NCI-H524 treated with DMSO at 0.1 percent for 48 hours (cell line): ENCODE measurements around the gene CENPO.

Source experiments
- DNase-seq: peaks from one replicate; lab custom pipeline; 2025; lab: John Stamatoyannopoulos, UW

Gene CENPO

DNA sequence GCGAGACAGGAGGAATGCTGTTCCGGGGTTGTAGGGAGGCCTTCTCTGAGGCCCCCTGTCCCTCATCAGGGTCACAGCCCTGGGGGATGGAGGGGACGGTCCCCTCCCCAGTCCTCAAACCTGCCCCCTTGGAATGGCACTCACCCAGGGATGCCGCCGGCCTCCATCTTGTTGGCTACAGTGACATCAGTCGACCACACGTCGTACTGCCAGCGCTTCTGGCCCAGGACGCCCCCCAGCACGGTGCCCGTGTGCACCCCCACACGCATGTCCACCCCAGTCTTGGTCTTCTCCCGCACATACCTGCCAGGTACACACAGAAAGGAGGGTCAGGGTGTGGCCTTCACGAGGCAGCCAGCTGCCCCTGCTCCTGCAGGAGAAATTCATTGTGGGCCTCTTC lies 46.5 kb downstream of the CENPO start:
- DNase-seq, result no peak

DNA sequence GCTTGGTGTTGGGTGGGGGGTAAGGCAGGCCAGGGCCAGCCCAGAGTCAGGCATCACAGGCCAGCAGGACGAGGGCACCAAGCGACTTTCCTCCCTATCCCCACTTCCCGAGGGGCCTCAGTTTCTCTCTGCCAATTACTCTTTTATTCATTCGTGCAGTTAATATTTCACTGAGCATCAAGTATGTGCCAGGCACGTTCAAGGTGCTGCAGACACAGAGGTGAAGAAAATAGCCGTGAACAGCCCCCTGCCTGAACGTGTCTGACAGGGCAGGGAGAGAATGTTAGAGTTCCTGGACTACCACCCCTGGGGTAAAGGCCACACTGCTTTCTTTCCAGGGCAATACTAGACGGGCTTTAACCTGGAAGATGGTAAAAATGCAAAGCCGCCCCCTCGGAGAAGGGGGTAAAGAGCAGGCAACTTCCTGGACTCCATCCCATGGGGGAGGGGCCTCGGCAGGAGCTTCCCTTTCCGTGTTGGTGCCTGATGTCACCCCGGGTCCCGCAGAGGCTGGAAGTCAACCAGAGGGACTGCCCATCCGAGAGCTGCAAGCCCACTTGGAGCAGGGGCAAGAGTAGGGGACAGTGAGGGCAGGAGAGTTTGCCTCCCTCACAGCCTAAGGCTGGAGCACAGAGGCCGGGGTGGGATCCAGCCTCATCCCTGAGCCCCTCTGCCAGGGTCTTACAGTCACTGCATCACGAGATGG lies 47.1 kb downstream of the CENPO start:
- DNase-seq, result no peak

DNA sequence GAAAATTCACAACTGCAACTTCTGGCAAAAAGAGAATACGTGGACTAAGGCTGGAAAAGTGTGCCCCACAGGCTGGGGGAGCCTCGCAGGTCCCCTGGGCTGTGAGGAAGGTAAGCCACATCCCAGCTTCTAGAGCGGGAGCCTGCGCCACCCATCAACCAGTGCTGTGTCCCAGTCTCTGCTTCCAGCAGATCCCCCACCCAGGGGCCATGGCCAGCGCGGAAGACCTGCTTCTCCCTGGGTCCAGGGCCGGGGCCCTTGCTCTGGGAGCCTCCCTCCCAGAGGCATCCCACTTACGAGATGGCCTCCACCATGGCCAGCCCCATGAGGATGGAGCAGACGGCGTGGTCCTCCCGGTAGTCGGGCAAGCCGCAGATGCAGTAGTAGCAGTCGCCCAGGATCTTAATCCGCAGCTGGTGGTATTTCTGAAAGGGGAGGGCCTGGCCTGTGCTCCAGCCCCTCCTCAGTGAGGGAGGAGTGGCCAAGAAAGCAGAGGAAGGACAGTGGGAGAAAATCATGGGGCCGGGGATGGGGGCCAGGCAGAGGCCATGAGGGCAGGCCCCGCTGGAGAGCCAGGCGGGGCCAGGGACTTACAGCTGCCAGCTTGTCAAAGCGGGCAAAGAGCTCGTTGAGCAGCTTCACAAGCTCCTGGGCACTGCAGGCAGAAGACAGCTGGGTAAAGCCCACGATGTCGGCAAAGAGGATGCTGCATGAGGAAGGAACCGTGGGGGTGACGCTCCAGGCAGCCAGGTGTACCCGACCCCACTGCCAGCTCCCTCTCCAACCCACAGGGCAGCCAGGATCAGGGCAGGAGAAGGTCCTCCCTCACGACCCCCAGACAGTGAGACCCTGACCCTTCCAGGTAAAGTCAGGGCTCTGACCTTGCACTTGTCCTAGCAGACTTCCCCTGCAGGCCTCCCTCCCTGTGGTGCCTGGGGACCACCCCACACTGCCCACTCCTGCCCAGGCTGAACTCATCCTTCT lies 48.0 kb downstream of the CENPO start:
- no peak for DNase-seq

DNA sequence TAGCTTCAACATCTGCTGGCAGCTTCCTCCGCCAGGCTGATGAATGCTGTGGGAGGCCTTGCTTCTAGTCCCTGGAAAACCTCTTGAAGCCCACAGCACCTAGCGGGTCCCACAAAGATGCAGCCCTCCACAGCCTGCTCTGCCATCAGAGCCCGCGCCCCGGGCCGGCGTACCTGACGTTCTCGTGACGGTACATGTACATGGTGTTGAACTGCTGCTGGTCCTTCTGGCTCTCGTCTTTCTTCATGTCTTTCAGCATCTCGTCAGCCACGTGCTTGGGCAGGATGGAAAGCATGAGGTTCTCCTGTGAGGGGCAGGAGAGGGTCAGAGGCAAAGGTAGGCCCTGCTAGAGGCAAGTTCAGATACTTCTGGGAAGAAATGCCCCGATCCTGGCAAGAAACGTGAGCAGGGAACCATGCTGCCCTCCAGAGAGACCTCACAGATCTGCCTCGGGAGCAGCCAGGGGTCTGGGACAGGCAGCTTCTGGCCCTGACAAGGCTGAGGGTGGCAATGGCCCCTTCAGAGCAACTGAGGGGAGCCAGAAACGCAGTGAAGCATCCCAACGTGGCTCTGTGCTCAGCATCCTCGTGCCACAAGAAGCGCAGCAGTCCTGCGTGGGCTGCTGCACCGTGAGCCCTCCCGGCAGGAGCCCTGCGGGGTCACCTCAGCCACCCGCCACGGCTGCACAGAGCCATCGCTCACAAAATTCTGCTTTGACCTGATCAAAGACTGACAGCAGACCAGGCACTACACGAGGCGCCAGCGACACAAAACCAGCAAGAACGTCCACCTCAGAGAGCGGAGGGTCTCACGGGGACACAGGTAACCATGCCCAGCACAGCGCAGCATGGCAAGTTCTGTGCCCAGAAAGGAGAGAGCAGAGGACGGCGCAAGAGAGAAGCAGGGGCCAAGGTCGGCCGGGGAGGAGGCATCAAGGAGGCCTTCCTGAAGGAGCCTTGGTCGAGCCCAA lies 49.1 kb downstream of the CENPO start:
- no peak for DNase-seq

DNA sequence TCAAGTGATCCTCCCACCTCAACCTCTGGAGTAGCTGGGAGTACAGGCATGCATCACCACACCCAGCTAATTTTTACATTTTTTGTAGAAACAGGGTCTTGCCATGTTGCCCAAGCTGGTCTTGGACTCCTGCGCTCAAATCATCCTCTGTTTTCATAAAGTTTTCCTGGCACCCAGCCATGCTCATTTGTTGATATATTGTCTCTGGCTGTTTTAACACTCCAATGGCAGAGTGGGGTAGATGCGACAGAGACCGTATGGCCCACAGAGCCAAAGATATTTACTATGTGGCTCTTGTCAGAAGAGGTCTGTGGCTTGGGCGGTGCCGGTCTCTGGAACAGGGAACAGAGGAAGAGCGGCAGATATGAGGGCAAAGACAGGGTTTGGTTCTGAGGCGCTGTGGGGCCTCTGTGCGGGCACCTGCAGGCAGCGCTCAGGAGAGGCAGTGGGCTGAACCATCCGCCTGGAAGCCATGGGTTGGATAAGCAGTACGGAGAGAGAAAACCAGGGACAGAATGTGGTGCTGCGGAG lies 50.2 kb downstream of the CENPO start:
- no peak for DNase-seq

DNA sequence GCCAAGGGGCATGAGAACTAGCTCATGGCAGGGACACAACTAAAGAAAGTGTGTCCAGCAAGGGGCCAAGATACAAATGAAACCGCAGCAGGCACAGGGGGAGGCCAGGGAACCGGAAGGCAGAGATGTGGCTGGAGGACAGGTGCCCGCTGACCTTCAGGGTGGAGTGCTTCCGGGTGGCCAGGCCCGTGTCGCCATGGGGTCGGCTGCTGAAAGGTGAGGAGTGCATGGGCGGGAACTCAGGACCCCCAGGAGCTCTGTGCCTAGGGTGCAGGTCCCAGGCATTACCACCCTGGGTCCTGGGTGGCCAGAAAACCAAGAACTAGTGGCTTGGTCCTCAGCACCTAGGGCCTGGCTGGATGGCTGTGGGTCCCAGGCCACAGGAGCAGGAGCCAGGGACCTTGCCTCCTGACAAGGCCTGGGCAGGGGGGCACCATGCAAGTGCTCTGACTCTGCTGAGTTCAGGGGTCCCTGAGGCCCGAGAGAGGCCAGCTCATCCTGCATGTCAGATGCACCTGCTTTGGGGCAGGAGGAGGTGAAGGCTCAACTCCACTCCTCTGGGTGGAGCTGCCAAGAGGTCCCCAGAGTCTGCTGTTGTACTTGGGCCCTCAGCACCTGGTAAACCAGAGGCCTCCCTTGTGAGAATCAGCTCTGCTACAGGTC lies 50.9 kb downstream of the CENPO start:
- DNase-seq, result no peak

DNA sequence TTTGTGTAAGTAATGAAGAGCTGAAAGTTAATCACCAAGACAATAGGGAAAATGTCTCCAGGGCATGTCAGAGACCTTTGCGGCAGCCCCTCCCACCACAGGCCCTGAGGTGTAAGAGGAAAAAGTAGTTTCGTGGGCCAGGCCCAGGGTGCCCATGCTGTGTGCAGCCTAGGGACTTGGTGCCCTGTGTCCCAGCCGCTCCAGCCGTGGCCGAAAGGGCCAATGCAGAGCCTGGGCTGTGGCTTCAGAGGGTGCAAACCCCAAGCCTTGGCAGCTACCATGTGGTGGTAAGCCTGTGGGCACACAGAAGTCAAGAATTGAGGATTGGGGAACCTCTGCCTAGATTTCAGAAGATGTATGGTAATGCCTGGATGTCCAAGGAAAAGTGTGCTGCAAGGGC lies 52.5 kb downstream of the CENPO start:
- DNase-seq, result no peak

DNA sequence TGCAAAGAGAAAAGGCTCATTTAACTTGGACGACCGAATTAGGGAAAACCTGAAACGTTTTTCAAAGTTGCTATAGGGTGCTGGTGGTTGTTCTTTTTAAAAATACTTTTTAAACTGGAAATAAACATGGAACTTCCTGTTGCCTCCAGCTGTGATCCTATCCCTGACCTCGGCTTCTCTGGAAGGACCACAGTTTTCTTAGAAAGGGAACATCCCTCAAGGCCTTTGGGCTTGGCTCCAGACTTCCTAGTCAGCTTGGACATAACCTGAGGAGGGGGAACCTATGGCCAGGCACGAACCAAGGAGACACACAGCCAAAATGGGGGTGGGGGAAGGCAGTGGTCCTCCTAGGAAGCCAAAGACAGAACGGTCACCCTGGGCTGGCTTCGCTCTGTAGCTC lies 57.7 kb downstream of the CENPO start:
- DNase-seq, result no peak

DNA sequence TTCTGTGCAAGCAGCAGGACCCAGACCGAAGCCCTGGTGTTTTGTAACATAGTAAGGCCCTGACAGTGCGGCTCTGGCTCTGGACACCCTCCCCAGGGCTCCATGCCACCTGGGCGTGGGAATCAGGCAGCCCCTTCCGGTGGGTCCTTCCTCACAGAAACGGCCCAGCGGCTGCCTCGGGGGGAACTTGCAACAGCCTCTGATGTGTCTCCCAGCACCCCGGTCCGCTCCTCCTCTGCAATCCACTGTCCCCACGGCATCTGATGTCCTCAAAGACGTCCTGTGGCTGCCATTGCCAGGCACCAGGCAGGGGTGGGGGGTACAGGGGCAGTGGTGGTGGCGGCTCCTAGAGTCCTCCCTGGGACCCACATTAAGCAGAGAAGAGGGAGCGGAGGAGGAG lies 58.8 kb downstream of the CENPO start:
- no peak for DNase-seq

DNA sequence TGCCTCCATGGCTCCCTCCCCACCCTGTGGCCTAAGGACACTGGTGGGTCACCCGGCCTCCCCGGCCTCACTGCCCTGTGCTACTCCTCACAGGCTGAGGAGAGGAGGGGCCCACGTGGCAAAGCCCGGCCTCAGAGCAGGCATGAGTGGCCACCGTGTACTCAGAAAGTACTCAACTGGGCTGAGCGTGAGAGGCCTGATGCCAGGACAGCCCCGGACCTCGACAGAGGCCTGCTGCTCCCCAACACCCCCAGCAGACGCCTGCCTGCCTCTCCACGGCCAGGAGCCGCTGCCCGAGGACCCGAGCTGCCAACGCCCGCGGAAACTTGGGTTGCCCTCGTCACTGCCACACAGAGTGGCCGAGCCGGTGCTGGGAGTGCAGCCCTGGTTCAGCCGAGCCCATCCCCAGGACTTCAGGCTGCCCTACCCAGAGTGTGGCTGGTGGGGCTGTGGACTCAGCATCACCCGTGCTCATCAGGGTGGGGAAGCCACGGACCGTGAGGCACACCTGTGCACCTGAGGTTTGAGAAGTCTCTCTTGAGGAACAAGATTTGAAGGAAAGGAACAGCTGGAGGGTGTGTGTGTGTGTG lies 59.3 kb downstream of the CENPO start:
- DNase-seq, result no peak

DNA sequence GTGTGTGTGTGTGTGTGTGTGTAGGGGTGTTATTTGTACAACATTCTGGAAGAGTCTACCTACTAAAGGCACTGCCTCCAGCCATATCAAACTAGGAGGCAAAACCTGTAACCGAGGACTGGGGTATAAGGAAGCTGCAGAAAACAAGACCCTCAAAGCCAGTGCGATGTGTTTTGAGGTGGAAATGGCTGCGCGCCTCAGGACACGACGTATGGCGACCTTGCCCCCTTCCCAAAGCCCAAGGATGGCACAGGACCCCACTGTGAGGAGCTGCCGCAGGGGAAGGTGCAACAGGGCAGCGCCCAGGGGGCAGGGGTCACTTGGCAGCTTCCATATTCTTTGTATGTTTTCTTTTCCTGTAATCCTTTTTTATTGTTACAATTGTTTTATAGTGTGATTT lies 59.8 kb downstream of the CENPO start:
- DNase-seq, result no peak

DNA sequence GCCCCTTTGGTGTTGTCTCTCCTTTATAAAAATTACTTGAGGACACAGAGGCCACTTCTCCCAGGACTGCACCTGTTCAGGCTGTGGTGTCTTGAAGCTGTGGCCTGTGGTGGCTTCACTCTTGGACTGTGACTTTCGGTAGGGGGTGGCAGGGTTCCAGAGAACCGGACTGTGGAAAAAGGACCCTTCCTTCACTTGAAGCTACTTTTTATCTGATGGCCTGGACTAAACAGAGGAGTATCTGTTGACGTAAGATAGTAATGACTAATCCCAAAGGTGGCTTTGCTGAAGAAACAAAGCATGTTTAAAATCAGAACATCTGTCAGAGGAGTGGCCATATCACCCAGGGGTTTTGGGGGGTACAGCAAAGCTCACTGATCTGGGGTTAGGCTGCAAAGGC lies 60.8 kb downstream of the CENPO start:
- no peak for DNase-seq

DNA sequence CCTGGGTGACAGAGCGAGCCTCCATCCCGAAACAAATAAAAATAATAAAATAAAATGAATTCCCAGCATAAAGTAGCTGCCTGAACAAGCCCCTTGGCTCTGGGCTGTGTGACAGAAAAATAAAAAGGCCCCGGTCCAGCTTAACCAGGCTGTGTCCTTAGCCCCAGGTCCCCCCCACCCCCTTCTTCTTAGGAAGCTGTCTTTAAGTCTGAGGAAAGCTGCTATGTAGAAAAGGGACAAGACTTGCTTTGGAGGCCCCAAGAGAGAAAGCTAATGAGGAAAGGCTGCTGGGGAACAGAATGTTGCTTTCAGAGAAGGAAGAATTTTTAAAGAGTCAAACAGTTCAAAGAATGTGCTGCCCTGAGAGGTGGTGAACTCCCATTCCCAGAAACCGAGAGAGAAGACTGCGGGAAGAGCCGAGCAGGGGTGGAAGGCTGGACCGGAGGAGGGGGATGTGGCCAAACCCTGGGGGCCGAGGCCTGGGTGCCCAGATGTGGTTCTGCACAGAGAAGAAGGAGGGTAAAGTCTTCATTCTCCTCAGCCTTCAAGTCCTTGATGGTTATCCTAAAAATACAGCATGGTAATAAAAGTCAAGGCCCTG lies 61.9 kb downstream of the CENPO start:
- DNase-seq, result no peak

DNA sequence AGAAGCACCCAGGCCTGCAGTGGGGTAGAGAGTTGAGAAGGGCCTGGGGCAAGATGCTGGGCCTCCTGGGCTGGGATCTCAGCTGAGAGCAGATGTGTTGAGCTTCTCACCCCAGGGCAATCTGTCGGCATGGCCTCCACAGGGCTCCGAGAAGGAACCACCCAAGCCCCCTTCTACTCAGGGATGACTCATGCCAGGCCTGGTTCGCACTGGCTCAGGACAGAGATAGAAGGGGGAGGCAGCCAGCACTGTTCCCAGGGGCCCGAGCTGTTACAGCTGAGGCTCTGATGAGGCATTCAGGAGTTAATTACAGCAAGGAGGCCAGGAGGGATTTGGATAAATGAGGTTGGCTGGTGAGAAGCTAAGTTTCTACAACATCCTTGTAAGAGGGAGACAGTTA lies 62.5 kb downstream of the CENPO start:
- no peak for DNase-seq

DNA sequence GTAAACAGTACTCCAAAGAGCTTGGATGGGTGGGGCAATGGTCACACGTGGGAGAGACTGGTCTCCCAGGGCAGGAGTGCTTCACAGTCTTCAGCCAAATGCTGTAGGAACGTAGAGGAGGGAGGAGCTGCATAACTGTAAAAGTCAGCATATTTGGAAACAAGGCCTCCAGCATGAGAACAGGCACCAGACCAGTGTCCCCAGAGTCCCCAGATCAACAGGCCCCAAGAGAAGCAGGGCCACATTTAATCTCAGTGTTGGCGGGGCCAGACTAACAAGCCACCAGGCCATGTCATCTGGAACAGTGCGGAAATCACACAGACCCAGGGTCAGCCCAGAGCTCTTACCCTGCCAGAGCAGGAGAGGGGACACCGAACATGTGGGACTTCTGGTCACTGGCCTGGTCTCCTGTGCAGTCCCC lies 63.6 kb downstream of the CENPO start:
- no peak for DNase-seq

DNA sequence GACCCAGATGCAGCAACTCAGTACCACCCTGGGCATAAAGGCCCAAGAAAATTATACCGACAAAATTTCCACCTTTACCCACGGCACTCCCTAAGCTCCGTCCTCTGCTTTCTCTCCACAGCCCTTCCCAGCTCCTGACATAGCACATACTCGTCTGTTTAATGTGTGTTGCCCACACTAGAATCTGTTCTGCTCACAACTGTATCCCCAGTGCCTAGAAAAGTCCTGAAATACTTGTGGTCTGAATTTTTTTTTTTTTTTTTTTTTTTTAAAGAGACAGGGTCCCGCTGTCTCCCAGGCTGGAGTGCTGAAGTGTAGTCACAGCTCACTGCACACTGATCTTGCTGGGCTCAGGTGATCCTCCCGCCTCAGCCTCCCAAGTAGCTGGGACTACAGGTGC lies 64.5 kb downstream of the CENPO start:
- no peak for DNase-seq

DNA sequence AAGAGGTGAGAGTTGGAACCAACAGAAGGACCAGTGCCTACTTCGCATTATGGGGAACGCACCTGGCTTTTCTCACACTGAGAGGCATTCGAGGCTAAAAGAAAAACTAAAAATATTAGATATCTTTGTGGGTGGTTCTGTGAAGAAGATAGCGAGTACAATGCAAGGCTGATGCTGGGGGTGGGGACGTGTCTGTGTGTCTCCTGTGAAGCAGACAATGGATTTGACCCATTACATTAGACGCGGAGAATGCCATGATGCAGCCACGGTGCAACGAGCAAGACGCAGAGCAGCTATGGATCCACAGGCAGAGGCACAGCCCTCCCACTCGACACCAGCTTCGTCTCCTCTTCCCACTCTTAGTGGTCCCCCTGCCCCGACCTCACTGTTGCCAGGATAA lies 65.8 kb downstream of the CENPO start:
- no peak for DNase-seq

DNA sequence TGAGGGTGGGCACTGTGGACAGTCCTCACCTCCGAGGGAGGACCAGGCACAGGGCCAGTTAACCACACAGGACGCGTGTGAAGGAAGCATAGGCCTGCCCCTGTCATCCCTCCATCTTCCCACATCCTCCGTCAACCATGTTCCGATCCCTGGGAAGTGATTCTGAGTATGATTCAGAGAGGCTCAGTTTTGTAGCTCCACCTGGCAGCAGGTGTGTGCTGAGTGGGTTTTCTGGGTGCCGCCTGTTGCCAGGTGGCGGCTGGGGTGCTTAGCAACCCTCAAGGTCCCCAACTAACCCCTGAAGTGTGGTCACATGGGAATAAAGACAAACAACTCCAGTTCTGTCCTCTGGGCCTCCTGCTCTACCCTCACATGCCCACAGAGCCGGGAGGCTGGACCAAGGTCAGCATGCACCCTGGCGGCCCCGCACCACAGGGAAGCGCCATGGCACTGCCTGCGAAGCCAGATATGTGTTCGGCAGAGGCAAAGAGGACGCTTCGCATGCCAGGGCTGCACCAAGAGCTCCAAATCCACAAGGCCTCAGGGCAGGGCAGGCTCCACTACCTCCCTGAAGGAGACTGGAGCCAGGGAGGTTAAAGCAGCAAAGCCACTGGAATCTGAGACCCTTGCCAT lies 66.9 kb downstream of the CENPO start:
- DNase-seq, result no peak

DNA sequence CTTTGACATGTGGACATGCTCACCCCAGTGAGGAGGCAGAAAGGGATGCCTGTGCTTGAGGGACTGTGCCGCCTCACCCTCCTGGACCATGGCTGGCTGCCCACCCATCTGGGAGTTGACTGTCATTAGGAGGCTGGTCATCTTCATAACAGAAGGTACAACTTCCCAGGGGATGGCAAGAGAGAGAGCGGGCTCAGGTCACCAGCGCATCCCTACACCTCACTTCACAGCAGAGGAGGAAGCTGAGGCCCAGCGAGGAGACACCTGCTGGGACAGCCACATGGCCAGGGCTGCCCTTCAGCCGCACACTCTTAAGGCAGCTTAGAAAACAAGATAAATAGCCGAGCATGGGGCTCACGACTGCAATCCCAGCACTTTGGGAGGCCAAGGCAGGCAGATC lies 67.4 kb downstream of the CENPO start:
- DNase-seq, result no peak

DNA sequence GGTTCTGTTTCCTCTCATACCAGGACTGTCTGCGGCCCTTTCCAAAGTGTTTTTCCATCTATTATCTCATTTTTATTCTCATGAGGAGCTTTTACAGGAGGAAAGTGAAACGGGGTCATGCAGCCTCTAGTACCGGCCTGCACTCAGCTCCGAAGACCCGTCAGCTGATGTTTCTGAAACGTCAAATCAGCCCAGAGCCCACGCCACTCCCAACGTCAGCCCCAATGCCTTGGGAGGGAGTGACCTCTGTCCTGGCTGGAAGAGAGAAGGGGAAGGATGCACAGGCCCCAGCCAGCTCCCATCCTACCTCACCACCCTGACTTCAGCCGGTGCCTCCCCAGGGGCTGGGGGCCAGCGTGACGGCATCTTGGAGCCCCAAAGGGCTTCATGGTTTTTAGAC lies 68.3 kb downstream of the CENPO start:
- DNase-seq, result no peak
